ENCODE measurements around the gene HMOX2.

- TF ChIP-seq ZNF263 (CRISPR knock-in tag; IDR thresholded peaks at IDR 0.05; ENCODE audit: low read depth) (no peak), CTCF (IDR thresholded peaks at IDR 0.05) (no peak), ZNF416 (CRISPR knock-in tag; IDR thresholded peaks at IDR 0.05) (no peak)
Observed at GRCh38 chr16:4499196-4499555, 23.0 kb downstream of the HMOX2 start.

All from WTC11 (cell line).